Upper lobe of left lung (tissue), 4 donors: ENCODE measurements around the gene CD83.

ENCODE experiments used
- CTCF ChIP-seq, 6 experiments: fragments of 450-650 bp in 4 of 6; fragments of 200-600 bp in 2 of 6; sonication (generic) in 2 of 6; IDR thresholded peaks; one replicate each; pipeline ENCODE4 v1.5.1; 2016 to 2019; ENCODE audit warnings: antibody characterized with exemption in 6 of 6
- EP300 ChIP-seq, 4 donors: sonication (generic); formaldehyde crosslinking; IDR thresholded peaks; one replicate each; pipeline ENCODE4 v1.5.1; 2017; ENCODE audit warnings: antibody characterized with exemption in 4 of 4, control low read depth in 2 of 4
- POLR2A ChIP-seq, 4 donors: fragments of 450-650 bp; IDR thresholded peaks; one replicate each; pipeline ENCODE4 v1.5.1; 2016 to 2017; ENCODE audit warnings: antibody characterized with exemption in 4 of 4, mild to moderate bottlenecking in 2 of 4
- POLR2AphosphoS5 ChIP-seq, 2 donors: sonication (generic); formaldehyde crosslinking; IDR thresholded peaks; one replicate each; pipeline ENCODE4 v1.5.1; 2017; ENCODE audit warnings: antibody characterized with exemption in 2 of 2

GRCh38 chr6:14083262-14083661, 34.3 kb upstream of the CD83 start:
- TF ChIP-seq CTCF (IDR thresholded peaks at IDR 0.05): no peak
- no peak for TF ChIP-seq POLR2A (IDR thresholded peaks at IDR 0.05)
- no peak for TF ChIP-seq POLR2AphosphoS5 (IDR thresholded peaks at IDR 0.05)
- no peak for TF ChIP-seq EP300 (IDR thresholded peaks at IDR 0.05)
